GM20000 (cell line): Measurements from ENCODE around the gene ARNT2.

ENCODE experiments used
- DNase-seq: peaks from one replicate; pipeline ENCODE4 v3.0.0; 2012; ENCODE audit warnings: low spot score
- CTCF ChIP-seq: IDR thresholded peaks from 2 replicates; pipeline ENCODE4 v1.5.1; 2012; ENCODE audit warnings: mild to moderate bottlenecking, control low read depth; ENCODE audit errors: extremely low read depth, missing control alignments

Gene ARNT2

GRCh38 chr15:80558631-80559319, 154.6 kb downstream of the ARNT2 start:
- TF ChIP-seq CTCF: no peak
- no peak for DNase-seq

GRCh38 chr15:80559320-80559693, 155.1 kb downstream of the ARNT2 start:
- no peak for TF ChIP-seq CTCF
- DNase-seq: no peak

GRCh38 chr15:80559761-80560160, 155.6 kb downstream of the ARNT2 start:
- DNase-seq: no peak
- no peak for TF ChIP-seq CTCF

GRCh38 chr15:80560601-80561400, 156.6 kb downstream of the ARNT2 start:
- no peak for TF ChIP-seq CTCF

GRCh38 chr15:80561500-80561899, 157.3 kb downstream of the ARNT2 start:
- no peak for TF ChIP-seq CTCF
- no peak for DNase-seq

More at GRCh38 chr15:80560601-80561400, 156.6 kb downstream of the ARNT2 start:
- no peak for DNase-seq

- no peak for DNase-seq
- TF ChIP-seq CTCF: no peak
Measured at GRCh38 chr15:80562033-80562432, 157.9 kb downstream of the ARNT2 start.

- DNase-seq: no peak
- no peak for TF ChIP-seq CTCF
Measured at GRCh38 chr15:80562846-80563245, 158.7 kb downstream of the ARNT2 start.
